ENCODE data around the gene RHD.
"Not testable (repeated sequence)": the region's sequence is repeated elsewhere in the genome, so short reads cannot be mapped to it uniquely, and the experiment has no call there.

GRCh38 chr1:25302330-25302729 lies 30.0 kb downstream of the RHD start:
- not testable (repeated sequence) for TF ChIP-seq CTCF (IDR thresholded peaks at IDR 0.05; ENCODE audit: poor library complexity); EZH2 (IDR thresholded peaks at IDR 0.05; ENCODE audit: borderline replicate concordance)
